EL (cell line): Measurements from ENCODE around the gene CFAP141.
A peak's percentile ranks its signal among the peaks of the same experiment; 100 is the strongest.
"Not testable (repeated sequence)": the region's sequence is repeated elsewhere in the genome, so short reads cannot be mapped to it uniquely, and the experiment has no call there.

Experiments
- DNase-seq: peaks from one replicate; pipeline ENCODE4 v3.0.0-alpha.2; 2016

The CFAP141 gene

DNA sequence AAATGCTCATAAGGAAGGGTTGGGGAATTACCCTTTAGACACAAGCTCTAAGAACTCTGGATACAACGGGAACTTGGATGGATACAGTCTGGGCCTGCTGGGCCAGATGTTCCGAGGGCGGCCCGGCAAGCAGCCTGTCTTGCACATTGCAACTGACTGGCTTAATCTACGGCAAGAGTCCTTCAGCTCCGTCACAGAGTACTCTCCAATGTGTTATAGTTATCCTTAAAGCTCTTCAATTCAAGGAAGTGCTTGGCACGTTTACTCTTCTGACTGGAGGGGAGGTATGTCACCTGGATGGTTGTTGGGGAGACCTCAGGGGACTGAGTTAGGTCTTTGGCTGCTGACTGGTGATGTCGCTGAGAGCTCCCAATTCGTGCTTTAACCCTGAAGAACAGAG, 1.1 kb upstream of the CFAP141 start:
- no peak for DNase-seq

DNA sequence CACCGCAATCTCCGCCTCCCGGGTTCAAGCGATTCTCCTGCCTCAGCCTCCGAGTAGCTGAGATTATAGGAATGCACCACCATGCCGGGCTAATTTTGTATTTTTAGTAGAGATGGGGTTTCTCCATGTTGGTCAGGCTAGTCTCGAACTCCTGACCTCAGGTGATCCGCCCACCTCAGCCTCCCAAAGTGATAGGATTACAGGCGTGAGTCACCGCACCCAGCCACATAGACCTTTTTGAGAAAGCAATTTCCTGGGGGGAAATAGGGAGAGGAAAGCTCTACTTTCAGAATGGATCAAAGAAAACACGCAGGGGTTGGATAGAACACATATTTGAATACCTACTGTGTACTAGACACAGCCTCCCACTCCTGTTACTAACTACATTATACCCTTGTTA, 355 bp downstream of the CFAP141 start:
- not testable (repeated sequence) for DNase-seq

DNA sequence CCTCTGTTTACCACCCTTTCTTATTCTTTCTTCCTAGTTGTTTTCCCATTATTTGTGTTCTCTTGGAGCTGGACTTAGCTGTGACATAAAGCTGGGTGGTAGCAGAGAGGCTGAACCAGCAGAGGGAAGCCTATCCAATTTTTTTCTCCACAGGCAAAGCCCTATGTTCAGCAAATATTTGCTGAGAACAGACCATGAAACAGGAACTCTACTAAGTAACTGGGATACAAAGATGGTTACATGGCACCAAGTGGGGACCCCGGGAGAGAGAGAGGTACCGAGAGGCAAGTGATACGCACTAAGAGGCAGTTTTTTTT, 6.6 kb downstream of the CFAP141 start:
- no peak for DNase-seq

DNA sequence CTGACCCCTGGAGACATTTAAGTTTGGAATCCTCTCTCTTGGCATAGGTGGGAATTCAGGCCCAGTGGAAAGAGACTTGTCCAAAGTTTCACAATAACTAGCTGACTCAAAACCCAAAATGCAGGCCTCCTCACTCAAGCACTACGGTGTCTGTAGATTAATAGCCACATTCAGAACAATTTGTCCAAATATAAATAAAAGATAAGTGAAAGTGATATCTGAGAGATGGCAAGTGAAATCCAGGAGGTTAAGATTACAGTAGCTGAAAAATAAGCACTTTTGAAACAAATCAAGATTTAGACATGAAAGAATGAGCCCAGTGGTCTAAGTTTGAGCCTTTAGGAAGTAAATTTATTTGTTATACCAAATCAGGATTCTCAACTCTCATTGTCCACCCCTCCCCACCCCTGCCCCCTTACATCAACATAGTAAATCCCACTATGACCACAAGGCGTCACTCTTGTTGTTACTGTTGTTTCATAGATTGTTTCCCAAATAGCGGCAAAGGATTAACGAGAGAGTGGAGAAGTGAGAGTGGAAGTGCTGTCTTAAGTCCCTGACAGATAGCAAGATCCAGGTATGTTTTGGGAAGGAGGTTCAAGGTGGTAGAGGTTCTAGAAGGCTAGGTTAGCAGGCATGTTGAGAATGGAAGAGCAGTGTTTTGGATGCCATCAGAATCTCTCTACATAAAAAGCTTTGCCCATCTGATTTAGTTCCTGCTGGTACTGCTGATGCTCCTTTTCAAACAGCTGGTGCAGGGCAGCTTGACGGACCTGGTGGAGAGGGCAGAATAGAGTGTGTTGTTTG, 7.2 kb downstream of the CFAP141 start:
- peak; percentile 59 for DNase-seq

DNA sequence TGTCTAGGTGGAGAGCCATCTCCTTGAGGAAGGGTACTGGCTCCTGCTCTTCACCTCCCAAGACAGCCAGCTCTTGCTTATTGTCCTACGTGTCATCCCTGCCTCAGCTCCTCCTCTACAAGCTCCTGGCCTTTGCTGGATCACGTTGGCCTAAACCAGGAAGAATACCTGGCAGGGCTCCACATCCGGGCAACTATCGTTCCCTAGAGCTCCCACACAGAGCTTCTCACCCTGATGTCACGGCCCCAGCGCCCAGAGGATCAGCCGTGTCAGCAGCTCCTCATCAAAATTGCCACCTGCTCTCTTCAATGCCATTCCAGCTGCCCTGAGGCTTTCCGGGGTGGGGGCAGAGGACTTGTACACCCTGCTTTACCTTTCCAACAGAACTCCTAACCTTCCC, 12.3 kb downstream of the CFAP141 start:
- peak; percentile 35 for DNase-seq

DNA sequence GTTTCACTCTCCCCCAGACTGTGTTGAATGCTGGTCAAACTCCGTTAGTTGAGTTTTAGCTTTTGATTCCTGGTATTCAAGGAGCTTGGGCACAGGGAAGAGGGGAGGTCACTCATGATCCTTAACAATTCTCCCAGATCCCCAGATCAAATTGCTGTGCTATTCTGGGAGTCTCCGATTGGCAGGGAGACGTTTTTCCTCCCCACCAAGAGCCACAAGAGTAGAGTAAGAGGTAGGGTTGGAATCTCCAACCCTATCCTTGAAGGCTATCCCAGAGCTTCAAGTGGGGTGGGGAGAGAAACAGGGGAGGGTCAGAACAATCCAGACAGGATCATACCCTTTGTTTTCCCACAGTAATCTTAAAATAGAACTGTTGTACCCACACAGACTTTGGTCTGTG, 13.7 kb downstream of the CFAP141 start:
- DNase-seq, result no peak

DNA sequence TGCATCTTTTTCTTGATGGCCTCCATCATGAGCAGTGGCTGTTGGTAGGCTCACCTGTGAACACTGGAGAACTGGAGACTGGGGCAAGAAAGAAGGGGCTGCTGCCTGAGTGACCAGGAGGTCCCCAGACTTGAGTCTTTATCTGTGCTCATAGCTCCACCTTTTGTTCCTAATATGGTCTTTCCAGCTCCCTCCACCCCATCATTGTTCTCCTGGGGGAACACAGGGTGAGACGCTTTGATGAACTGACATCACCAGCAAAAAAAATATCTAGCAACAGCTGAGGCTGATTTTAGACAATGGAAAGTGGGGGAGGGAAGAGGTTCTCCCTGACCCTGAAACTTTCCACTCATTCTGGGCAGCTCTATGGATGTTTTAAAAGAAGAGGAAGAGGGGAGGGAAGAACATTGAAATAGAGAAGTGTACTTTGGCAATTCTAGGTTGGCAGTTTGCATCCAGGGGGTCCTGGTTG, 14.1 kb downstream of the CFAP141 start, which contains the start of gene TPM3:
TPM3 (minus strand) TSS at position 111 of the 472 bp plus-strand sequence; CDS start at position 29, 82 bp downstream.
- DNase-seq, result no peak

DNA sequence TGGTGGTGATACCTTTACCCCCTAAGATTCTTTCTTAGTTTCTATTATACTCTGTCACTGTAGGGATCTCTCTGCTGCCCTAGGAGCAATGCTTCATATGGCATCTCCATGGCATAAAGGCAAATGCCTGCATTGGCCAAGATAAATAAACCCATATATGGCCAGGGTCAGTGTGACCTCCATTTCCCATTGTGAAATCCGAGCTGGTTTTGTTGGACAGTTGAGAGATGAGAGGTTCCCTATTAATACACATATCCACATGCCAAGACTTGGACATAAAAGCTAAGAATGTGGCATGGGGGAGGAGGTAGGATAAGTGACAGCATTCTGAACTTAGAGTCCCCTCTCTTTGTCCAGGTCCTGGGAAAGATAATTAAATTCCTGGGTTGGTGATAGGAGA, 15.6 kb downstream of the CFAP141 start:
- peak; percentile 71 for DNase-seq

DNA sequence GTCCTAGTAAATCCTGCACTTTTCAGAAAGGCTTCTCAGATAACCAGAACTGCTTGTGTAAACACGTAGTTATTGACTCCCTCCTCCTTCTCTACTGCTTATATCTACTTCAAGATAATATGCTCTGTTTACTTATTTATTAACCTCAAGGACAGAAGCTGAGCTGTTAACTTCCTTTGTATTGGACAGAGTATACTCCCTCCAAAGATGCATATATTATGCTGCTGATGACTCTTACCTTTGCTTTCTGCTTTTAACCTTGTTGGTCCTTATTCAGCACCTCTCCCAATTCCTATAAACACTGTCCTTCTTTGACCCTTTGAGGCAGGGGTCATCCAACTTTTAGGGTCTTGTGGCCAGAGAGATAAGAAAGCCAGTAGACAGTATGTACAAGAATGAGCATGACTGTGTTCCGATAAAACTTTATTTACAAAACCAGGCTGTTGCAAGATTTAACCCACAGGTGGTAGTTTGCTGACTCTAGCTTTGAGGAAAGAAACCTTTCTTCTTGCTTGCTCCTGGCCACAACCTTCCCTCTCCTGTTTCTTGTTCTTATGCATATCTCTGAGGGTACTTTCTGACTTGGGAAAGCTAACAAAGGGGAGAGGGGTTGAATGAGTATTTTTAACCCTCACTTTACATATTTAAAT, 19.2 kb downstream of the CFAP141 start:
- DNase-seq, result no peak

DNA sequence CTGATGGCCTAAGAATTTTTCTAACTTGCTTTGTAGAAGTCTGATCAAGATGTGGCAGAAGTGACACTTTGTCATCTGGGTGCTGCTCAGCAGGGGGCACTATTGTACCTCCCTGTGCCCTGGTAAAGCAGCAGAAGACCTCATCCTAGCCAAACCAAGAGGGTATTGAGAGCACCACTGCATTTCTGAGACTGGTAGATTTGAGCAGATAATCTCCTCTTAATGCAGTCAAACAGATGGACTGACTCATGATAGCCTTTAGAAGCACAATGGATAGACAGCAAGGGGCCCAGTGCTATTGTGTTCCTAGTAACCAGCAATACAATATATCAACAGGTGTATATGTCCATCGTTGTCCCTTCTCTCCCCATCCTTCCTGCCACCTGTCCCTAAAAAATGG, 20.0 kb downstream of the CFAP141 start:
- DNase-seq, result peak; percentile 48

DNA sequence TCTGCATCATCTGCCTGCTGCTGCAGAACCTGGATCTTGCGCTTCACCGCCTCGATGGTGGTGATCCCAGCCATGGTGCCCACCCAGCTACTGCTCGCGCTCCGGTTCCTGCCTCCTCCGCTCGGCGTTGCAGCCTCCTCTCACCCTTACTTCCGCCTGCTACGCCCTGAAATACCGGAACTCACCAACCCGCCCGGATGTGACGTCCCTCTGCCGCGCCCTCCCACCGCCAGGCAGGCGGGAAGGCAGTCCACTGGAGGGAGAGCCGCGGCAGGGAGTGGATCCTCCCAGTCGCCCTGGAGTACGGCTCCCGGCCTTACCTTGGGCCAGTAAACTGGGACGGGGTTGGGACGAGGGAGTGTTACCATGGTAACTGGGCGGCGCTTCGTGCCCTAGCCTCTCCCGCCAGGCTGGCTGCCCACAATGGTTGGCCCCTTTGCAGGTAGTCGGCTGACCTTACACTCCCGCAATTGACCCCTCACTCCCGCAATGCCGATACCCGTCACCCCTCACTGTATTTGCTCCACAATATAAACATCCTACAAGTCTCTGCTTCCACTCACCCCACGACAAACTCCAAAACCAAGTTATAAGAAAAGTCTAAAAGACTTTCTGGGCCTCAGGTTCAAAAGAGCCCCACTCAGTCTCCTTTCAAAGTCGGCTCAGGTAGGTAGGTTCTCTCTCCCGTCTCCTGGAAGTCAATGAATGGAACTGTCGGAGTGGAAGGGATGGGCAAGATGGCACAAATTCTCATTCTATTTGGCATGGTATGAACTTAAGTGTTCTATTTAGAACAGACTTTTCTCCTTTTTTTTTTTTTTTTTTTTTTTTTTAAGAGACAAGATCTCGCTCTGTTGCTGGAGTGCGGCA, 22.9 kb downstream of the CFAP141 start:
- DNase-seq, result peak; percentile 98

DNA sequence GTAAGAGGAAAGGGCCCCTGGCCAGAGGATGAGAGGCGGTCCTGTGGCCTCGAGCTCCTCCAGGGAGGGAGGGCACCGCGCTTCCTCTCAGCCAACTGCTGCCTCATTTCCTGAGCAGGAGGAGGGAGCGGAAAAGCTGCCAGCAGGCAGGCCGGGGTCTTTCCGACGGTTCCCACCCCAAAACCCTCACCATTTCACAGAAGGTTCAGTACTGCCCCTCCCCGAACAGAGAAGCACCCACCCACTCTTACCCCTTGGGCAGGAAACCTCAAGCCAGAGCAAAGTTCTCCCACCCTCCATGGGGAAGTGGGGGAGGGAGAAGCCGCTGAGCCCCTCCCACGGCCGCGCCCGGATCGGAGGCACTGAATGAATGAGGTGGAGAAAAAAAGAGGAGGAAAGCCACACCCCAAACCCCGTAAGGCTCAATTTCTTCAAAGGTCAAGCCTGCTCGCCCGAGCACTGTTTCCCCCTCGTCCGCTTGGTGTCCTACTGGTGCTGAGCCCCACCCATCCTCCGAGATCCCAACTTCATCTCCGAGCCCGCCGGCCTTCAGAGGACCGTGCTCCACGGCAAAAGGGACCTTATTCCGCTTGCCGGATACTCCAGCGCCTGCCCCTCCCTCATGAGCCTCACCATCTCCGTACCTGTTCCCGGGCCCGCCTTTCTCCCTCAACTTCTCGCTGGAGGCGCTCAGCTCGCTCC, 23.6 kb downstream of the CFAP141 start:
- peak; percentile 84 for DNase-seq

DNA sequence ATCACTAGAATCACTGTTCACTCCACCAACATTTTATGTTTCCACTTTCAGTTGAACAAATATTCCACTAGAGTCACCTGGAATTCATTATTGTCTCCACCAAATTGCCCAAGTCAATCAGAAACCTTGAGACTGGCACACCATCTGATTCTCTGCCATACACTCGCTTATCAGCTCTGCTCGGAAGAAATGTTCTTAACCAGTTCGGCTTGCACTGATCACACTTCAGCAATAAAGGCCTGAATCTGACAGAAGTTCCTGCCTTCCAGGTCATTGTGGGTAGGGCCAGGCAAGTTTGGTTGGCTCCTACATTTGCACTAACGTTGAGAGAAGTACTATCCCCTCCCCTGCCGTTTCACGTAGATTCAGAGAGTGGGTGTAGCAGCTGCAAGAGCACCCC, 24.2 kb downstream of the CFAP141 start:
- no peak for DNase-seq

DNA sequence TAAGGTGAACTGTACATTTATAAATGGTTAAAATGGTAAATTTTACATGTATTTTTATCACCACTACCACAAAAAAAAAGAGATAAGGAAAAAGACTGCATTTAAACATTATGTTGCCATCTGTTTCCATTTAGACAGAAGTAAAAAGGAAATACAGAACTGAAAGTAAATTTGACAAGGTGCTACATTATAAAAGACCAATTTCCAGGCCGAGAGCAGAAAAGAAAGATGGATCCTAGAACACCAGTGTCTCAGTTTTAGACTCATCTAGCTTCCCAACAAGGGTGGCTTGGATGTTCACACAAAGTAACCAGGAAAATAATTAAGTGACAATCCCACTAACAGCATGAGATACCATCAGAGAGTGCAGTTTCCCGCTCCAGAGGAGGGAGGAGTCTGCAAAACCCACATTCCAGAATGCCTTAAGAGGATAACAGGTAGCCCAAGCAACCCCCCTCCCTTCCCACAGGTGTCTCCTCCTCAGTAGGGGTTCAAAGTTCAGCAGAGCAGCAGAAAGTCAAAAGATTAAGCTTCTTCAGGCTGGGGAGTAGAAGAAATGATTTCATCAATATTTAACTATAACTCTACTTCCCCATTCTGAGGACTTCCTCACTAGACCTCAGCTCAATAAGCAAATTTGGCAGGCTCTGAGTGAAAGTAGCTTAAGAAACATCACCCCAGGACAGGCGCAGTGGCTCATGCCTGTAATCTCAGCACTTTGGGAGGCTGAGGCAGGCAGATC, 26.0 kb downstream of the CFAP141 start:
- no peak for DNase-seq

DNA sequence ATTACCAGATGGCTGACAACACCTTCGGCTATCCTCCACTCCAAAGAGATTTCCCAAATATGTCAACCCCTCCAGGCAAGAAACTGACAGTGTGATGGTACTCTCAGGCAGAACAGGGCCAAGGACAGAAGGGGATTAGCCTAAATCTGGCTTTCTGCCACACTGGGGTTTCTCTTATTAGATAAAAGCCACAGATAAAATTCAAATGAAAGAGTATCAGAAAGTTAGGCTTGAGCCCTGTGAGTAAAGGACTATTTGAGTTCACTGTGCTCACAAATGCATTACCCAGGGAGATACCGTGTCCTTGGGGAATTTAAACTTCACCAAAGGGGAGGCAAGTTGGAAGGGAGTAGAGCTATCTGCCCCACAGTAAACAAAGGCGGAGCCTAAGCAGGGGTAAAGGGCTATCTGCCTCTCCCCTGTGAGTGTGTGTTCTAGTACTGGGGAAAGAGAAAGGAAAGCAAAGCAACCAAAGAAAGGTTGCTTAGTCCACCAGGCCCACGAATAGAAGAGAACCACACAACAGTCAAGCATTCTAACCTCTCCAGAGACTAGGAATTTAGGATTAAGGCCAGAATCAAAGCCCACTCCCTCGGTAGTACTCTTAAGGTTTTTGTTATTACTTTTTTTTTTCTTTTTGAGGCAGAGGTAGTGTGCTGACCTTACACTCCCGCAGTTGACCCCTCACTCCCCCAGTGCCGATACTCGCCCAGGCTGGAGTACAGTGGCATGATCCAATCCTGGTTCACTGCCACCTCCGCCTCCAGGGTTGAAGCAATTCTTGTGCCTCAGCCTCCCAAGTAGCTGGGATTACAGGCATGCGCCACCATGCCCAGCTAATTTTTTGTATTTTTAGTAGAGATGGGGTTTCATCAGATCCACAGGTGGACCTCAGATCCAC, 27.0 kb downstream of the CFAP141 start:
- DNase-seq, result no peak

DNA sequence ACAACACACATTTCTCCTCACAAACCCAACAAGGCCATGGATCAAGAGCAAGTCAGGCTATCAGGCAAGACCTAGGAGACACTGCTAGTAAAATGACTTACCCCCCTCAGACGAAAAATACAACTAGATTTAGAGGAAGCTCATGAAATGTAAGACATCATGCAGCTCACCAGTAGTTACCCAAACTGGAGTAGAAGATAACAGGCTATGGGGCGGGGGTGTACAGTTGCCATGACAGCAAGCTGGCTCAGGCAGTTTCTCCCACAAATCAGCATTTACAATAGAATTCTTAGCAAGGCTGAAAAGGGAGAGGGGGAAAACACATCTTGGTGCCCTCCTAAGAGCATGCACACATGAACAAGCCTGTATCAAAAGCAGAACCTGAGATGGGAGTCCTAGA, 28.1 kb downstream of the CFAP141 start:
- no peak for DNase-seq

DNA sequence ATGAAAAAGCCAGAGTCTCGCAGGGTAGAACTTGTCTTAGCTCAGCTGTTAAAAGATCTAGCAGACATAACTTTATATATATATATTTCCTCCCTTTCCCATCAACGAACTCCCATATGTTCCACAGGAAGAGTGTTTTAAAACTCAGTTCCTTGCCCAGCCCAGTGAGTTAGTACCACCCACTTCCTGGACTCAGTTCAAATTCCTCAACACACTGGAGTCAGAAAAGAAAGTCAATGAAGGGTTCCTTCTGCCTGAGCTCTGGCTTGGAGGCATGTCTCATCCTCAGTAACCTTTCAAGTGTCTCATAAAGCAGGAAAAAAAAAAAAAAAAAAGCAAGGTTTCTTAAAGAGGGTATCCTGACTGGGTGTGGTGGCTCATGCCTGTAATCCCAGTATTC, 29.8 kb downstream of the CFAP141 start:
- DNase-seq, result peak; percentile 87

DNA sequence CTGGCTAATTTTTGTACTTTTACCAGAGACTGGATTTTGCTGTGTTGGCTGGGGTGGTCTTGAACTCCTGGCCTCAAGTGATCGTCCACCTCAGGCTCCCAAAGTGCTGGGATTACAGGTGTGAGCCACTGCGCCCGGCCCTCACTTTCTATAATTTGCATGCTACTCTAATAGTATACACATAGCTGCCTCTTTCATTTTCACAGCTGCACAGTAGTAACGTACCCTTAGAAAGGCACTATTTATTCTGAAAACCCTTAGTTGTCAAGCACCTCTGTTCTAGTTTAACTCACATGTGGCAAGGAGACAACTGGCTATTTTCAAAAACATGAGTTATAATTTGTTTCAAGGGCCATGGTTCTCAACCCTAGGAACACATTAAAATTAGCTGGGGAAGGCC, 31.5 kb downstream of the CFAP141 start:
- DNase-seq, result no peak

DNA sequence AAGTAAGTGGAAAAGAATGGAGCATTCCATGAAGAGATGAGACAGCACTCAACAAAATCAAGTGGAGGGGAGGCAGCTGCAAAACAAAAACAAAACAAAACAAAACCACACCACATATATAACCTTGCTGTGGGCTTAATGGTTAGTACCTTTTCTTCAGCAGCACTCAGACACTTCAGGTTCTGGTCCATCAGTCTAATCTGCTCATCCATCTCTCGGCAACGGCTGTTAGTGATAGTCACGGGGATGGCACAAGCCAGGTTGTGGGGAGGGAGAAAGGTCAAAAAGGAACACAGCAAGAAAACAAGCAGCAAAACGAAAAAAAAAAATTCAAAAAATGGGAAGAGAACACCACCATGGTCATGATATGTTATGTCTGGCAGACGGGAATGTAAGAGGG, 34.3 kb downstream of the CFAP141 start:
- no peak for DNase-seq

DNA sequence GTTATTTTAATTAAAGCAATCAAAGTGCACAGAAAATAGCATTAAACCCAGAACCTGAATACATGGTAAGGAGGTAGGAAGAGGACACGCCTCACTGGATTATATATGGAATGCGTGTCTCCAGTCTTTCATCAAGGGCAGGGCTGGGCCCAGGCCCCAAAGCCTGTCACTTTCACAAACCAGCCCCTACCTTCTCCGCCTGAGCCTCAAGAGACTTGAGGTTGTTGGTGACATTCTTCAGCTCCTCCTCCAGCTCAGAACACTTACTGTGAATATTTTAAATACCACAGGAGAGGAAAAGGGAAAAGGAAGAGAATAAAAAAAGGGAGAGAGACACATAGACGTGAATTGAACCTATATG, 34.9 kb downstream of the CFAP141 start:
- no peak for DNase-seq

DNA sequence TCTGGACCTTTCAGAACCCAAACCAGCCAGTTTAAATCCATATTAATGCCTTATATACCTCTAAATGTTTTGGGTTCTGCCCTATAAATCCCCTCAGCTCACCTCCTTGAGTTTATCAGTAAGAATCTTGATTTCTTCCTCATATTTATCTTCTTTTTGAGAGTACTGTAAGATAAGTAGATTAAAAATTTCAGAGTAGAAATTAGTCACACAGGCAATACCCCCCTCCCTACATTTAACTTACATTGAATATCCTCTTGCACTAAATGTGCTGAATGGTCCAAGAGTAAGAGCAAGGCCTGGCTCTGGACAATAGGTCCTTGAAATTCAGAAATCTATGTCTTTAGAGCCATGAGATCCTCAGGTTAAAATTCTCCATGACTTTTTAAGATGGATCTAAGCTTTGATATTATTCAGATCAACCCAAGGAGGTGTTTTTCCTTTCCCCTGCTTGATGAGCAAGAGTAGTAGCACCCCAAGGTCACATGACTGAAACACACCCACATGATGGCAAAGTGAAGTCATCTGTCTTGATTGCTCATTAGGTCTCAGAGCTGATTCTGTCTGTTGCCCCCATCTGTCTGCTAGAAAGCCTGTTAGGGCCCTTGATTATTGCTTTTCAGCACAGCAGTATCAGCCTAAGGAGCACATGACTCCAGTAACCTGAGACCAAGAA, 35.4 kb downstream of the CFAP141 start:
- DNase-seq, result no peak
